HG02981 (cell line): ENCODE results near the gene NBDY.
A peak's percentile ranks its signal among the peaks of the same experiment; 100 is the strongest.
"Not testable (repeated sequence)": the region's sequence is repeated elsewhere in the genome, so short reads cannot be mapped to it uniquely, and the experiment has no call there.

Experiments used
- ATAC-seq: cut with Tn5 transposase; IDR thresholded peaks from one replicate; pipeline ENCODE4 v1.9.1; 2021; ENCODE audit warnings: mild to moderate bottlenecking, moderate library complexity; ENCODE audit not compliant: unreplicated experiment

The NBDY gene

DNA sequence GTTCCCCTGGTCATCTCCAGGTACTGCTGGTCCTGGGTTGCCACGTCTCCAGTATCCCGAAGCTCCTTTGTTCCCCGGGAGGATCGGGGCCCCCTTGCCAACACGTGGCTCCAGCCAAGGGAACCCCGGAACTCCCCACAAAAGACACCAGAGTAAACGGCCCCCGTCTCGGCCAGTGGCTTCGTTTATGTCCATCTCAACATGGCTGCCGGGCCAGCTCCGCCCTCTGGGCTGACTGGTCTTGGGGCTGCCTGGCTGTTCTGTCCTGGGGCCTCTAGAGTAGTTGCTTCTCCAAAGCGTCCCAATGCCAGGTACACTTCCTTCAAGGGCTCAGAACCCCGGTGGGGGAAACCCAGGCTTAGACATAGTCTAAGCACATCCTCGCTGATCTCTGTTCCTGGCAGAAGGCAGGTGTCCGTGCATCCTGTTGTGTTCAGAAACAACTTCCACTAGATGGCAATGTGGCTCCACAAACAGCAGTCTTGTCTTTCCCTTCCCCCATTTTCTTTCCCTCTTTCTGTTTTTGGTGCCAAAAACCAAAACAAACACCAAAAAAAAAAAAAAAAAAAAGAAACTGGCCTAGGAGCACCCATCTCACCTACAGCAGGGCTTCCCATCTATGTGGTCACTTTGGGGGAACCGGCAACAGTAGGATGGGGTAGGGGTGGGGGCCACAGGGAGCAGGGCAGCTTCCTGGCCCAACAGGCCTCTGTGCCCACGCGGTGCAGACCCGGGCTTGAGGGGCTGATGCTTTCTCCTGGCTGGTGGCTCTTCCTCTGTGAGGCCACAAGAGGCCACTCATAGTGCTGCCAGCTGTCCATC, 35.3 kb downstream of the NBDY start:
- ATAC-seq = peak; percentile 49

GRCh38 chrX:56764975-56765791, 36.1 kb downstream of the NBDY start:
- ATAC-seq = peak; percentile 34

DNA sequence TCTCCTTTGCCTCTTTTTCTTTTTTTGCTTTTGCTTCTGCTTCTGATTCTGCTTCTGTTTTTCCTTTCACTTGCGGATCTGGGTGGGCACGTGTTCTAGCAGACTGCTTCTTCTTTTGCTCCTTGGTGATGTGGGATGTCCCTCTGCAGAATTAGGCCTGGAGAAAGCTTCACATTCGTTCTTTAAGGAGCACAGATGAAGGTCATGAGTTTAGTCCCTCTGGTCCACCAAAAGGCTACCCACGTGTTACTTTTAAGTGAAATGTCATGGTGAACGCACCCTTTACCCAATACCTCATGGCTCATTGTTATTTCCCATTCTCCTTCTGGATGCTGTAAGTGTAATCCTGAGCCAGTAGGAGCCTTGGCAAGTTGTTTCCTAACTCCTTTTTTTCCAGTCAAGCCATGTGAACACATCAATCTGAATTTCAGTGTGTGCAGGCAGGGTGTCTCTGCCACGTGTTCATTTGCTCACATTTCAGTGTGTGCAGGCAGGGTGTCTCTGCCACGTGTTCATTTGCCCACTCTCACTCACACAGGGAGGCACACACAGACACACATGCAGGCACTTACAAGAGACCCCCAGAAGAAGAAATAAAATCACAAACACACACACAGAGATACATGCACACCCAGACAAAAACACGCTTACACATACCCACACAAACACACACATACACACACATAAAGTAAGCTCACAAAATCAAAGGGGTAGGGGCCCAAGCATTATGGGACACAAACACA, 36.9 kb downstream of the NBDY start:
- no peak for ATAC-seq

- no peak for ATAC-seq
These were observed 37.7 kb downstream of the NBDY start for GRCh38 chrX:56766554-56767347.

GRCh38 chrX:56767348-56768119, 38.5 kb downstream of the NBDY start:
- not testable (repeated sequence) for ATAC-seq

- ATAC-seq = not testable (repeated sequence)
These were observed 39.1 kb downstream of the NBDY start for GRCh38 chrX:56768120-56768660.

GRCh38 chrX:56772675-56773521, 43.9 kb downstream of the NBDY start:
- ATAC-seq = not testable (repeated sequence)

DNA sequence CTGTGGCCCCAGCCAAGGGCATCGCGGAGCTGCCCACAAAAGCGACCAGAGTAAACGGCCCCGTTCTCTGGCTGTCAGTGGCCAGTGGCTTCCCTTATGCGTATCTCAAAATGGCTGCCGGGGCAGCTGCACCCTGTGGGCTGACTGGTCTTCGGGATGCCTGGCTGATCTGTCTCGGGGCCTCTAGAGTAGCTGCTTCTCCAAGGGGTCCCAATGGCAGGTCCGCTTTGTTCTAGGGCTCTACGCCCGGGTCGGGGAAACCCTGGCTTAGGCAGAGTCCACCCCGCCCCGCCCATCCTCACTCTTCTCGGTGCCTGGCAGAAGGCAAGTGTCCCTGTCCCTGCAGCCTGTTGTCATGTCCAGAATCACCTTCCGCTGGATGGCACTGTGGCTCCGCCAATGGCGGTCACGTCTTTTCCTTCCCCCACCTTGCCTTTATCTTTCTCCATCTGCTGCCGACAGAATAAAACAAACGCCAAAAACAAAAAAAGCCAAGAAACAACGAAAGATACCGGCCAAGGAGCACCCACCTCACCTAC, 44.5 kb downstream of the NBDY start:
- not testable (repeated sequence) for ATAC-seq

DNA sequence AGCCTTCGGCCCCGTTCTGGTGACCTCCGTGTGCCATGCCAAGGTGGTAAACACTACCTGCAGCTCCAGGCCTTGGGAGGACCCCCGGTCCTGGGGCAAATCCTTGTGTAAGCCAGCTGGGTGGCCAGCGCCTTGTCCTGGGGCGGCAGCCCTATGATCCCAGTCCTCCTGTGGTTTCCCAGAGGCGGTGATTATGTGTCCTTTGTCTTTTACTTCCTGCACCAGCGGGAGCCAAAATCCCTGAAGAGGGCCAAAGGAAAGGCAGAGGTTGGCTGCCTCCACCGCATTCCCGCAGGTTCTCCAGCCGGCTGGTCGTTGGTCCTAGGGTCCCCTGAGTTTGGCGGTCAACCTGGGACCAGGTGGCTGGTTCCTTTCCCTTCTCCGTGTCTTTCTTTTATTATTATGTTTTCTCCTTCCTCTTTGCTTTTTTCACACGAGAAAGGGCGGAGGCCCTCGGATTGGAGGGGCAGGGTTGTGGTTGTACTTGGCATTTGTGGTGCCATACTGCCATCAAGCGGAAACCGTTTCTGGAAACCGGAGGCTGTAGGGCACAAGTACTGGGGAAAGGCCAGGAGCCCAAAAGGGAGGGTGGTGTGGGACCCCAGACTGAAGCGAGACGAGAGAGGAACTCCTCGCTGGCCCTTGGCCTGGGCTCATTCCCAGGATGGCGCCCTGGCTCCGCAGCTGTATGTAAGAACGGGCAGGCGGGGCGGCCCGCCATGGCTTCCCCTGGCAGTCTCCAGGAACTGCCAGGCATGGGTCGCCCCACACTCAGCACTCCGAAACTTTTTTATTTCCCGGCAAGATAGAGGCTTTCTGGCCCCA, 49.3 kb downstream of the NBDY start:
- not testable (repeated sequence) for ATAC-seq

DNA sequence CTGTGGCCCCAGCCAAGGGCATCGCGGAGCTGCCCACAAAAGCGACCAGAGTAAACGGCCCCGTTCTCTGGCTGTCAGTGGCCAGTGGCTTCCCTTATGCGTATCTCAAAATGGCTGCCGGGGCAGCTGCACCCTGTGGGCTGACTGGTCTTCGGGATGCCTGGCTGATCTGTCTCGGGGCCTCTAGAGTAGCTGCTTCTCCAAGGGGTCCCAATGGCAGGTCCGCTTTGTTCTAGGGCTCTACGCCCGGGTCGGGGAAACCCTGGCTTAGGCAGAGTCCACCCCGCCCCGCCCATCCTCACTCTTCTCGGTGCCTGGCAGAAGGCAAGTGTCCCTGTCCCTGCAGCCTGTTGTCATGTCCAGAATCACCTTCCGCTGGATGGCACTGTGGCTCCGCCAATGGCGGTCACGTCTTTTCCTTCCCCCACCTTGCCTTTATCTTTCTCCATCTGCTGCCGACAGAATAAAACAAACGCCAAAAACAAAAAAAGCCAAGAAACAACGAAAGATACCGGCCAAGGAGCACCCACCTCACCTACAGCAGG, 50.0 kb downstream of the NBDY start:
- not testable (repeated sequence) for ATAC-seq

- ATAC-seq = not testable (repeated sequence)
These were observed 51.9 kb downstream of the NBDY start for GRCh38 chrX:56780681-56781649.

GRCh38 chrX:56782352-56782751, 53.3 kb downstream of the NBDY start:
- no peak for ATAC-seq

GRCh38 chrX:56782791-56783449, 53.9 kb downstream of the NBDY start:
- no peak for ATAC-seq

- ATAC-seq = no peak
These were observed 54.4 kb downstream of the NBDY start for GRCh38 chrX:56783450-56783831.

DNA sequence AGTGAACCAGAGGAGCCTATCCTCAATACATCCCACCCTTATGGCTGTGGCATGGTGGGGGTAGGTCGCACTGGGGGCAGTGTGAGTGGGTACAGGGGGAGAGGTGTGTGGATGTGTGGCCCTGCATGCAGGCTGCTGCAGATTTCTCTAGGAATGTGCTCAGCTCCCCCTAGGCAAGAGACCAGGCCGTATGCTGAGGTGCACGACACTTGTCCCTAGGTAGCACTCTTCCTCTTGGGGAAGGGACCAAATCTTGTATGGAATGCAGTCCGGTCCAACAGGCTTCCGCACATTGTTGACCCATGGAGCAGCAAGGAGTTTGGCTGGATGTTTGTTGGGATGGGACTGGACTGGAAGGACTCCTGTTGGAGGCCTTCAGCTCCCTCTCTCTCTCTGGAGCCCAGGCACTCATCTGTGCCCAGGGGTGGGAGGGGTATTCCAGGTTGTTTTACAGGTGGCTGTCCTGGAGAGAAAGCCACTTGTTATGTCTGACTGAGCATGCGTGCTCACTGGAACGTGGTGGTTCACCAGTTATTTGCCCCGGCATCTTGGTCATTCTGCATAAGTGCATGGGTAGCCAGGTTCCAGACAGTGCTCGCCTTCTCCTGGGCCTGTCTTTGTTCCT, 55.1 kb downstream of the NBDY start:
- ATAC-seq = no peak
